HUDEP-2 (cell line): Measurements from ENCODE around the gene MMEL1.
A peak's percentile ranks its signal among the peaks of the same experiment; 100 is the strongest.
"Not testable (repeated sequence)": the region's sequence is repeated elsewhere in the genome, so short reads cannot be mapped to it uniquely, and the experiment has no call there.

Experiments used
- DNase-seq, 76 experiments: peaks; one replicate each; lab custom pipeline; 2025; ENCODE audit not compliant: unreplicated experiment in 76 of 76; lab: John Stamatoyannopoulos, UW

MMEL1 gene

GRCh38 chr1:2628933-2629626 is 3.7 kb downstream of the MMEL1 start:
- DNase-seq = no peak

- no peak for DNase-seq
Observed at GRCh38 chr1:2628191-2628932, 4.5 kb downstream of the MMEL1 start.

DNA sequence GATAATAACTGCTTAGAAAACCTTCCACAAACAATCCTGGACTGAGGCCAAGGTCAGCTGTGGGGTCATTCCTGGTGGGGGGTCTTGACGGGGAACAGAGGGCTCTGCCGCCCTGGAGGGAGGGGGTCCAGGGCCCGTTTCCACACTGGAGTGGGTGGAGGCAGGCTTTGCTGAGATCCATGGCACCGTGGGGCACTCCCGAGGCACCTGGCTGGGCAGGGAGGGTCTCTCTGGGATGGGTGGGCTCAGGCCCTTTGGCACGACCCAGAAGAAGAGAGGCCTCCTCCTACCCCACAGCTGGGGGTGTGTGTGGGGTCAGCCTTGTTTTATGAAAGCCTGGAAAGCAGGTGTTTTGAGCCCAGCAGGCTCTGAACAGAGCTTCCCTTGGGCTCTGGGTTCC is 5.1 kb downstream of the MMEL1 start:
- DNase-seq = no peak

- DNase-seq = not testable (repeated sequence)
Observed at GRCh38 chr1:2625748-2626147, 7.1 kb downstream of the MMEL1 start.

GRCh38 chr1:2625311-2625710 is 7.5 kb downstream of the MMEL1 start:
- no peak for DNase-seq

DNA sequence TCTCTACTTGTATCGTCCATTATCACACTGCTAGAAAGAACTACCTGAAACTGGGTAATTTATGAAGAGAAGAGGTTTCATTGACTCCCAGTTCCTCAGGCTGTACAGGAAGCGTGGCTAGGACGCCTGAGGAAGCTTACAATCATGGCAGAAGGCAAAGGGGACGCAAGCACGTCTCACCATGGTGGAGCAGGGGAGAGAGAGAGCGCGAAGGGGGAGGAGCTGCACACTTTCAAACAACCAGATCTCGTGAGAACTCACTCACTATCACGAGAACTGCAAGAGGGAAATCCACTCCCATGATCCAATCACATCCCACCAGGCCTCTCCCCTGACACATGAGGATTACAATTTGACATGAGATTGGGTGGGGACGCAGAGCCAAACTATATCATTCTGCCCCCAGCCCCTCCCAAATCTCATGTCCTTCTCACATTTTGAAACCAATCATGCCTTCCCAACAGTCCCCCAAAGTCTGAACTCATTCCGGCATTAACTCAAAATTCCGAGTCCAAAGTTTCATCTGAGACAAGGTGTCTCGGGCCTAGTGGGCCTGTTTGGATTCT is 8.0 kb downstream of the MMEL1 start:
- DNase-seq = no peak

DNA sequence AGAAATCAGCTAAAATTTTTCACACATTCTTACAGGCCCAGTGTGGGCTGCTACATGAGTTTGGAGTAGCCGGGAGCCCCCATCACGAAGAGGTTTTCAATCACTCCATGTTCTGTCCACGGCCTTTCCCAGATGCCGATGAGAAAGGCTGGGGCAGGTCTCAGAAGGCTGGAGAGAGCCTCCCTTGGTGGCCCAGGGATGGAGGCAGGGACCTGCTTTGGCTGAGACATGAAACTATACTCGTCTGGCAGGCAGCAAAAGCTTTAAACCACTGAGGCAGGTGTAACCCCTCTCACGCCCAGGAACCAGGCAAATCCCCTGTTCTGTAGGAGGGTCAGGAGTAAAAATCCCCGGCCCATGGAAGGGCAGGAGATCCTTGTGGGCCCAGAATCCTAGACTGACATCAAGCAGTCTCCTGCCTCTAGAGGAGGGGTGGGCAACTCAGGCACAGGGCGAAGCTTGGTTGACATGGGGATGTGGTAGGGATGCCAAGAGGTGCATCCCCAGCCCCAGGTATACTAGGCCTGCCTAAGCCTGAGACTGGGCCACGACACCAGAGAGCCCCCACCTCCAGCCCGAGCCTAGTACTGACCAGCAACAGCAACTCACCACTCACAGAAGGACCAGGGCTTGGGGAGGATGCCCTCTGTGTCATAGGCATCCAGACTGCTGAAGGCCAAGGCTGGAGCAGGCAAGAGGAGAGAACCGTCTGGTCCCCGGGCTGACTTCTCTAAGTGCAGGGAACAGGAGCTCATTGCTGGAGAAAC is 9.1 kb downstream of the MMEL1 start:
- no peak for DNase-seq

- no peak for DNase-seq
Observed at GRCh38 chr1:2617971-2618470, 14.8 kb downstream of the MMEL1 start.

- DNase-seq = no peak
Observed at GRCh38 chr1:2614145-2614544, 18.7 kb downstream of the MMEL1 start.

- no peak for DNase-seq
Observed at GRCh38 chr1:2612591-2613365, 20.0 kb downstream of the MMEL1 start.

DNA sequence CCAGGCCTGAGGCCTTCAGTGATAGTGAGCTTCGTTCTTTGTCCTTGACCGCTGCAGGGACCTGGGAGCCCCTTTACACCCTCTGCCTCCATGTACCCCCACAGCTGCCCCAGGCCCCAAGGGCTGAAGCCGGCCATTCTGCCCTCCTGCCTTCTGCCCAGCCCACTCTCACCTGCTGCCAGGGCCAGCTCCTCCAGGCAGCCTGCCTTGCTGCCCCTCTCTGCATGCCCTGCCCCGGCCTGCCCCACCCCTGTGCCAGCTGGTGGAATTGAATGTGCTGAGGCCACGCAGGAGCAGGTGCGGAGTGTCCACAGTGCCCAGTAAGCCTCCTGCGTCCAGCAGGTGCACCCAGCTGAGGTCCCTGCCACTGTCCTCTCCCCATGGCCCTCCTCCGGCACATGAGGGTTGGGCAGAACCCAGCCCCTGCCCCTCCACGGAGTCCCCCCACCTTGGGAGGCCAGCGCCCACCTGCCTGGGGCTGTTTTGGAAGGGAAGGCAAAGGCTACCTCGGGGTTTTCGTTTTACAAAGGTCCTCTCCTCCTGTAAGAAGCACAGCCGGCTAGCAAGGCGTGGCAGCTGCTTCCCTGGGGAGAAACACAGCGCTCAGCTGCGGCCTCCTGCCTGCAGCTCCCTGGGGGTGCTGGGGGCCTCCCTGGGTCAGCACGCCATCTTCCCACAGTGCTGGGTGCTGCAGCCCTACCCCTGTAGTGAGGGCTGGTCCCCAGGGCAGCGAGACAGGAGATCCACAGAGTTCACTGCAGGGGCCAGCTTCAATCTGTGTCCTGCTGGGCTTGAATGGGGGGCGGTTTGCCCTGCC is 21.0 kb downstream of the MMEL1 start:
- DNase-seq = no peak

DNA sequence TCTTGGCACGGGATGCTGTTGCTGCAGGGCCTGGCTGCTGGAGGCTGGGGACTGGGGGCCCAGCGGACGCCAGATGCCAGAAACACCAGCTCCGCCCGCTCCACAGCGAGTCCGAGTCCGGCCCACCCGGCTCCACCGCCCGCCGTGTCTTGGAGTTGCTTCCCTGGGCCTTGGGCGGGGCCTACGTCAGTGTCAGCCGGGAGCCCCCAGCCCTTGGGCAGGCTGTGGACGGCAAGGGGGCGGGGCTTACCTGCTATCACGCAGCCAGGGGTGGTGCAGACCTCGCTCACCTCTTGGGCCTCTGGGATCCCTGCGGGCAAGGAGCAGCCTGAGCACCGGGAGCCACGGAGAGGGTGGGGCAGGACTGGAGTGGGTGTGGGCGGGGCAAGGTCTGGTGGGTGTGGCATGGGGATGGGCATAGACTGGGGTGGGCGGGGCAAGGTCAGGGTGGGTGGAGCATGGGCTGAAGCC is 21.8 kb downstream of the MMEL1 start:
- peak in 38 of 76 experiments; percentile 0 to 60 (median 23) for DNase-seq

DNA sequence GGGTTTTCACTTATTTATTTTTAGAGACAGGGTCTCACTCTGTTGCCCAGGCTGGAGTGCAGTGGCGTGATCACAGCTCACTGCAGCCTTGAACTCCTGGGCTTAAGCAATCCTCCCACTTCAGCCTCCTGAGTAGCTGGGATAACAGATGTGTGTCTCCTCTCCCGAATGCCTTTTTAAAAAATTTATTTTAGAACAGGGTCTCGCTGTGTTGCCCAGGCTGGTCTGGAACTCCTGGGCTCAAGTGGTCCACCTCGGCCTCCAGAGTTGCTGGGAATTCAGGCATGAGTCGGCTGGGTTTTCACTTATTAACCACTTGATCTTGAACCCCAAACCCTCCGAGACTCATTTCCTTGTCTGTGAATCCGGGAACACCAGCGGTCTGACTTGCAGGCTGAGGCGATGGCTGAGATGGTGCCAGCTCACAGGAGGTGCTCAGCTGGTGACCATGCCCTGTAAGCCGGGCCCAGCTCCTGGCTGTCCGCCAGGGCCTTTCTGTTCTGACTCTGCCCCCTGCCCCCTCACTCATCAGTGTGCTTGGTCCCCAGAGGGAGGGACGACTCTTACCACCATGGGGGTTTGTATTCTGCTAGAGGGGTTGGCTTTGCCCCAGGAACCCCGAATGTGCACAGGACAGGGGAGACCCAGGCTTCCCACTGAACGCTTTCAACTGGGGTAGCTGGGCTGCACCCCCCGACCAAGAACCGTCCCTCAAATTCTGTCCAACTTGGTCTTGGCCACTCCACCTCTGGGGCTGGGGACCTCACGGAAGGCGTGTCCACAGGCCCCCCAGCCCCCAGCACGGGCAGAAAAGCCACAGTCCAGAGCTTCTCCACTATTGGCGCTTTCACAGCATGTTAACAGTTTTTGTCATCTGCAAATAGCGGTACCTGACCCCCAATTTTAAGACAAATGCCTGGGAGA is 22.5 kb downstream of the MMEL1 start:
- DNase-seq = no peak

DNA sequence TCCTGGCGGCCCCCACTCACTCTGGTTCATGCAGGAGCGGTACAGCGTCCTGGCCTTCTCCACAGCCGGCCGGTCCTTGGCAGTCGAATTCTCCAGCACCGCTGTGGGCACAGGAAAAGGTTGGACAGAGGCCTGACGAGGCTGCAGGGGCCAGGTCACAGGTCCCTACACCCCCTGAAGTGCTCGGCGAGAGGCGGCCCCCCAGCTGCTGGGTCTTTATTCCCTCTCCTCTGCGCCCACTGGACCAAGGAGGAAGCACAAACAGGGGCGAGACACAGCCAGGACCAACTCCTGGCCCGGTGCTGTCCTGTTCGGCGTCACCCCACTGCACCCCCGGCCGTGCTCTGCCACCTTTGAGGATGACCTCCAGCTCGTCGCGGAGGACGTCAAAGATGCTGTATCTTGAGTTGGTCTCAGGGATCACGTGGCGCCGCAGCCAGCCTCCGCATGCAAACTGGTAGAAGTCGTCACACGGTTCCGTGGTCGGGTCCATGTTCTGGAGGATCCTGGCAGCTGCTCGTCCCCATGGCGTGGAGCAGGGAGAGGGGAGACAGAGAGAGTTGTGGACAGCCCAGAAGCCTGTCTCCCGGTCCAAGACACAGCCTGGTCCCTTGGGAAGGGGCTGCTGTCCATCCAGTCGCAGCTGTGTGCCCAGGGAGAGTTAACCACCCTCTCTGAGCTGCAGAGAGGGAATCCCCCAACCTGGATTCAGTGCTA is 23.3 kb downstream of the MMEL1 start:
- no peak for DNase-seq

DNA sequence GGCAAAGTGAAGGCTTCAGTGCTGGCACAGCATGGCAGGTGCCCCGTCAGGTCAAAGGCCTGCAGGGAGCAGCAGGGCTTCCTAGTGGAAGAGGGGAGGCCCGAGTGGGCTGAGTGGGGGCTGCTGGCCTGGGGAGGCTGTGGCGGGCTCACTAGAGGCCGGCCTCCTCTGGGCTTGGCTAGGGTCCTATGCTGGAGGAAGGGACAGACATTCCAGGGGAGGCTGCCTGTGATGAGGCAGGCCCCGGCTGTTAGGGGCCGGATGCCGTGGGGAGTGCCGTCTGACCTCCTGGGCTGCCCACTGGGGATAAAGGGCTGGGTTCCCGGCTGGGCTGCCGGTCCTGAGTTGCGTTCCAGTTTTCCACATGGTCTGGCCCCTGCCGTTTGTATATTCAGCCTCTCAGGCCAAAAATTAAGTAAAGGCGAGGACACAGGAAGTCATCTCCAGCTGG is 25.1 kb downstream of the MMEL1 start:
- DNase-seq = no peak

DNA sequence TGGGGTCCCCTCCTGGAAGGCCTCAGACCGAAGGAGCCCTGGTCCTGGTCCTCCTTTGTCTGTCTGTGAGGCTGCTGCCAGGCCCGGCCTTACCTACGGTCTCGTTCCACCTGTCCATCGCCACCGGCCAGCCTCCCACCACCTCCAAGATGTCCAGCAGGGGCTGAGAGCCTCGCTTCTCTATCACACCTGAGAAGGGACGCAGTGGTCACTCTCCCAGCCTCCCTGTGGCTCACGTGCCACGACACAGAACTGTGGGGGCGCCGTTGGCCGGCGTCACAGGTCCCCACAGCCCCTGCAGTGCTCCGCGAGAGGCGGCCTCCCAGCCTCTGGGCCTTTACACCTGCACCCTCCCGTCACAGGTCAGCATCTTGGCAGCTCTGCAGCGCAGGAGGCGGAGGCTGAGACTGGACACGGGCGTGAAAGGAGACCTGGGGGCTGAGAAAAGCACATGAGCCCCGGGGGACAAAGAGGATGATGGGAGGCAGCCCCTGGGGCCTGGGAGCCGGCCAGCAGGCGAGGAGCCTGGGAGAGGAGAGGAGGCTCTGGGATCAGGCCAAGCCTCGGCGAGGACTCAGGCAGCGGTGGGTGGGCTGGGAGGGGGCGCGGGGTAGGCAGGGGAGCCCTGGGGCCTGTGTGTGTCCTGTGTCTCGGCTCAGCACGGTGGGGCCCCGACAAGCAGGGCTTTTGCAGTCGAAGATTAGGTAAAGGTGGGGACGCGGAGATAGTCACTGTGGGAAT is 25.8 kb downstream of the MMEL1 start:
- DNase-seq = no peak

DNA sequence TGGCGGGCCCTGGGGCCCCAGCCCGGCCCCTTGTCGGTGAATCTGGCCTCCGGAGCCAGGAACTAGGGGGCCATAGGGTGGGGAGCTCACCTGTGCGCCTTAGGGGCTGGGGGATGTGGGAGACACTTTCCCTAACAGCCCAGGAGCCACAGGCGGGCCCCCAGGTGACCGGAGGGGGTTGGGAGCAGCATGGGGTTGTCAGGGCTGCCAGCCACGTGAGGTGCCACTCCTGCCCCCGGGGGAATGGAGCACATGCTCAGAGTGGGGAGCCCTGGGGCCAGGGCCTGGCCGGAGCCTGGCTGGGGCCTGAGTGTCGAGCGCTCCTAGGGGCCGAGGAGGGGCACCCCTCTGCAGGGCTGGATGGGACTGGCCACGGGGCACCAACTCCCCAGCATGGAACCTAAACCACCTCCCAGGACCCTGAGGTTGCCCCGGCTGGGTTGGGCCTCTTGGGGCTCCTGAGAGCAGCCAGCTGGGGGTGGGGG is 26.4 kb downstream of the MMEL1 start:
- DNase-seq = no peak
